Mucosa of rectum (tissue), 2 donors: ENCODE measurements around the gene SOAT2.
"Not testable (repeated sequence)": the region's sequence is repeated elsewhere in the genome, so short reads cannot be mapped to it uniquely, and the experiment has no call there.

Experiments
- H3K27ac ChIP-seq, 2 donors: one replicate each; pipeline ENCODE4 v1.7.0; 2013; ENCODE audit warnings: inconsistent platforms in 2 of 2, low read depth in 2 of 2, low read length in 2 of 2
- H3K27me3 ChIP-seq, 2 donors: one replicate each; pipeline ENCODE4 v1.7.0; 2013; ENCODE audit warnings: low read length in 2 of 2; ENCODE audit not compliant: control insufficient read depth in 2 of 2, insufficient read depth in 2 of 2
- H3K36me3 ChIP-seq, 2 donors: one replicate each; pipeline ENCODE4 v1.7.0; 2013; ENCODE audit warnings: low read length in 2 of 2; ENCODE audit not compliant: control insufficient read depth in 2 of 2, insufficient read depth in 2 of 2
- H3K4me1 ChIP-seq, 2 donors: one replicate each; pipeline ENCODE4 v1.7.0; 2013; ENCODE audit warnings: low read length in 2 of 2, mild to moderate bottlenecking in 1 of 2; ENCODE audit not compliant: control insufficient read depth in 2 of 2, insufficient read depth in 2 of 2
- H3K4me3 ChIP-seq, 2 donors: one replicate each; pipeline ENCODE4 v1.7.0; 2013; ENCODE audit warnings: low read length in 2 of 2
- H3K9ac ChIP-seq, 2 donors: one replicate each; pipeline ENCODE4 v1.7.0; 2013; ENCODE audit warnings: low read length in 2 of 2, low read depth in 1 of 2, mild to moderate bottlenecking in 1 of 2
- H3K9me3 ChIP-seq, 2 donors: one replicate each; pipeline ENCODE4 v1.7.0; 2013; ENCODE audit warnings: low read length in 2 of 2; ENCODE audit not compliant: control insufficient read depth in 2 of 2
- donor health status: healthy.
- donor health status: Normal muscosa, but diverticular disease.

Gene SOAT2

DNA sequence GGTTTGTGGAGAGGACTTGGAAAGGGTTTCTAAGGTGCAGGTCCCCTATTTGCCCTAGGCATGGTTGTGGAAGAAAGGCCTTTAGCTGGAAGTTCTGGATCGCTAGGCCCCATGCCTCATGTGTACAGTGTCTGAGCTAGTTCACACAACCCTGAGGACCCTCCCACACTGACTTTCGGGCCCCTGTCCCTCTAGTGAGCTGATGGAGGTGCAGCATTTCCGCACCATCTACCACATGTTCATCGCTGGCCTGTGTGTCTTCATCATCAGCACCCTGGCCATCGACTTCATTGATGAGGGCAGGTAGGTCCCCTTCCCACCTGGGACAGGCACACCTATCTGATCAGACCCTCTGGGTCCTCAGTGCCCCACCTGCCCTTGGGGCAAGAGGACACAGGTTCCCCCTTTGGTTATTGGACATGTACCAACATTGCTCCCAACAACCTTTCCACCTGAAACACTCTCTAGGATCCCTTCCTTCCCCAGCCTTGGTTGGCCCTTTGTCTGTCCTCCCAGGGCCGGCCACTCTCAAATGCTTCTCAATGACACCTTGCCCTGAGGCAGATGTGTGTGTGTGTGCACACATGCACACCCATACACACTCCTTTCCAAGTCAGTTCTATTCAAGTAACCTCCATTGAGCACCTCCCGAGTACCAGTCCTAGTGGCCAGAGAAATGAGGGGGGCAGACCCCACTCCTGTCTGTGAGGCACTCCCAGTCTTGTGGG is 2.6 kb downstream of the SOAT2 start:
- Histone ChIP-seq H3K27ac (no peak overlapping the region), H3K9ac (no peak overlapping the region), H3K4me3 (no peak overlapping the region), H3K27me3 (no peaks in the 10 kb centered on the region), H3K36me3 (no peaks in the 10 kb centered on the region), H3K9me3 (no peaks in the 10 kb centered on the region), H3K4me1 (peaks cover 4% of the 10 kb centered on the region in 2 donors)

GRCh38 chr12:53107122-53107521 is 3.8 kb downstream of the SOAT2 start:
- Histone ChIP-seq H3K9ac (no peak overlapping the region), H3K27me3 (no peaks in the 10 kb centered on the region), H3K4me3 (no peak overlapping the region), H3K27ac (no peak overlapping the region), H3K36me3 (no peaks in the 10 kb centered on the region), H3K9me3 (no peaks in the 10 kb centered on the region), H3K4me1 (peaks cover 4% of the 10 kb centered on the region in 2 donors)

GRCh38 chr12:53112431-53112830 is 9.1 kb downstream of the SOAT2 start:
- H3K9me3 ChIP-seq, H3K4me3 ChIP-seq, H3K4me1 ChIP-seq, H3K27me3 ChIP-seq, H3K36me3 ChIP-seq, H3K9ac ChIP-seq, H3K27ac ChIP-seq: not testable (repeated sequence)

GRCh38 chr12:53113136-53113705 is 9.9 kb downstream of the SOAT2 start:
- H3K4me1 ChIP-seq, result no peaks in the 10 kb centered on the region
- no peak overlapping the region for H3K4me3 ChIP-seq
- H3K27me3 ChIP-seq, result no peaks in the 10 kb centered on the region
- no peaks in the 10 kb centered on the region for H3K36me3 ChIP-seq
- no peak overlapping the region for H3K9ac ChIP-seq
- H3K9me3 ChIP-seq, result no peaks in the 10 kb centered on the region
- H3K27ac ChIP-seq, result no peak overlapping the region

- Histone ChIP-seq H3K4me1 (no peaks in the 10 kb centered on the region), H3K36me3 (no peaks in the 10 kb centered on the region), H3K9ac (no peak overlapping the region), H3K4me3 (no peak overlapping the region), H3K9me3 (no peaks in the 10 kb centered on the region), H3K27me3 (no peaks in the 10 kb centered on the region), H3K27ac (no peak overlapping the region)
Measured at GRCh38 chr12:53113951-53114350, 10.7 kb downstream of the SOAT2 start.

GRCh38 chr12:53115112-53115890 is 12.0 kb downstream of the SOAT2 start:
- H3K4me1 ChIP-seq, result no peaks in the 10 kb centered on the region
- no peak overlapping the region for H3K4me3 ChIP-seq
- H3K9ac ChIP-seq, result no peak overlapping the region
- H3K27ac ChIP-seq, result no peak overlapping the region
- H3K36me3 ChIP-seq, result no peaks in the 10 kb centered on the region
- no peaks in the 10 kb centered on the region for H3K9me3 ChIP-seq
- no peaks in the 10 kb centered on the region for H3K27me3 ChIP-seq

GRCh38 chr12:53115891-53116648 is 12.8 kb downstream of the SOAT2 start:
- Histone ChIP-seq H3K9ac (no peak overlapping the region), H3K27ac (no peak overlapping the region), H3K9me3 (no peaks in the 10 kb centered on the region)

GRCh38 chr12:53118751-53119300 is 15.5 kb downstream of the SOAT2 start:
- Histone ChIP-seq H3K4me3 (no peak overlapping the region), H3K36me3 (no peaks in the 10 kb centered on the region), H3K9ac (no peak overlapping the region), H3K4me1 (no peaks in the 10 kb centered on the region), H3K27me3 (no peaks in the 10 kb centered on the region), H3K27ac (no peak overlapping the region), H3K9me3 (no peaks in the 10 kb centered on the region)

More at GRCh38 chr12:53115891-53116648, 12.8 kb downstream of the SOAT2 start:
- H3K36me3 ChIP-seq, result no peaks in the 10 kb centered on the region
- no peaks in the 10 kb centered on the region for H3K27me3 ChIP-seq
- no peaks in the 10 kb centered on the region for H3K4me1 ChIP-seq
- no peak overlapping the region for H3K4me3 ChIP-seq

GRCh38 chr12:53120685-53121525 is 17.6 kb downstream of the SOAT2 start:
- Histone ChIP-seq H3K27ac (no peak overlapping the region), H3K9me3 (no peaks in the 10 kb centered on the region), H3K36me3 (no peaks in the 10 kb centered on the region), H3K4me3 (no peak overlapping the region), H3K4me1 (no peaks in the 10 kb centered on the region), H3K9ac (no peak overlapping the region), H3K27me3 (no peaks in the 10 kb centered on the region)
